Measurements from ENCODE around the gene RNF168.
"Not testable (repeated sequence)": the region's sequence is repeated elsewhere in the genome, so short reads cannot be mapped to it uniquely, and the experiment has no call there.

Gene RNF168

DNA sequence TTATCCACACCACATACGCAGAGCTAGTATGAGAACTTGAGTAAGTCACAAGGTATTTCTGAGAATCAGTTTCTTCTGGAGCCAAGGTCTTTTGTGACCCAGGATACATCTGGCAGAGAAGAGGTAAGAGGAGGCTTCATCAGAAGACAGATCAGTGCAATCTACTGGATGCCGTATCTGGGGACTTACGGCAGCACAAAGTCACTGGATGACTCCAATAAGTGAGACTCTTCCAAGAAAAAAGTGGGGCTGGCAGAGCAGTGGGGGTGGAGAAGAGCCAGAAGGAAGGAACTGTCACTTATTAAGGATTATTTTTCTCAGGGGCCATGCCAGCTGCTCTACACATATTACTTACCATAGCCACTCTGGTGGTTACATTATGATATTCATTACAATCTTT is 39.8 kb downstream of the RNF168 start:
- DNase-seq (ENCODE audit: low read depth), result no peak

- DNase-seq (ENCODE audit: low read depth), result no peak
Observed at GRCh38 chr3:196463478-196463756, 40.2 kb downstream of the RNF168 start.

DNA sequence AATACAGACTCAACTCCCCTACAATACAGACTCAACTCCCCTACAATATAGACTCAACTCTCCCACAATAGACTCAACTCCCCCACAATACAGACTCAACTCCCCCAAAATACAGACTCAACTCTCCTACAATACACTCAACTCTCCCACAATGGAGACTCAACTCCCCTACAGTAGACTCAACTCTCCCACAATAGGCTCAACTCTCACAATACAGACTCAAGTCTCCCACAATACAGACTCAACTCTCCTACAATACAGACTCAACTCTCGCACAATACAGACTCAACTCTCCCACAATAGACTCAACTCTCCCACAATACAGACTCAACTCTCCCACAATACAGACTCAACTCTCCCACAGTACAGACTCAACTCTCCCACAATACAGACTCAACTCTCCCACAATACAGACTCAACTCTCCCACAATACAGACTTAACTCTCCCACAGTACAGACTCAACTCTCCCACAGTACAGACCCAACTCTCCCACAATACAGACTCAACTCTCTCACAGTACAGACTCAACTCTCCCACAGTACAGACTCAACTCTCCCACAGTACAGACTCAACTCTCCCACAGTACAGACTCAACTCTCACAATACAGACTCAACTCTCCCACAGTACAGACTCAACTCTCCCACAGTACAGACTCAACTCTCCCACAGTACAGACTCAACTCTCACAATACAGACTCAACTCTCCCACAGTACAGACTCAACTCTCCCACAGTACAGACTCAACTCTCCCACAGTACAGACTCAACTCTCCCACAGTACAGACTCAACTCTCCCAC is 40.7 kb downstream of the RNF168 start:
- DNase-seq (ENCODE audit: low read depth), result not testable (repeated sequence)

DNA sequence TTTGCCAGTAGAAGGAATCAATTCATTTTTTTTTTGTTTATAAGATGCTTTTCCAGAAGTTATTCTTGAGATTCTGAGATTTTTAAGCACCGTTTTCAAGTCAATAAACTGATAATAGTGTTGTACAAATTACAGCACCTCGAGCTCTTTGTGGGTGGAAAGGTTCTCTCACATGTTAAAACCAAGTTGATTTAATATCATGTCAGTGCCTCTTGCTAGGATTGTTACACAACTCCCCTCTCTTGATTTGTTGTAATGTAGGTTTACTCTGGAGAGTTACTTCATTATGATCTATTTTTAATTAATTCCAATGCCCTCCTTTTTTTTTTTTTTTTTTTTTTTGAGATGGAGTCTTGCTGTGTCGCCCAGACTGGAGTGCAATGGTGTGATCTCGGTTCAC is 45.5 kb downstream of the RNF168 start:
- no peak for DNase-seq (ENCODE audit: low read depth)

GRCh38 chr3:196457470-196457869 is 46.1 kb downstream of the RNF168 start:
- peak; percentile 3 for DNase-seq (ENCODE audit: low read depth)

GRCh38 chr3:196454935-196455334 is 48.6 kb downstream of the RNF168 start:
- DNase-seq (ENCODE audit: low read depth), result no peak

DNA sequence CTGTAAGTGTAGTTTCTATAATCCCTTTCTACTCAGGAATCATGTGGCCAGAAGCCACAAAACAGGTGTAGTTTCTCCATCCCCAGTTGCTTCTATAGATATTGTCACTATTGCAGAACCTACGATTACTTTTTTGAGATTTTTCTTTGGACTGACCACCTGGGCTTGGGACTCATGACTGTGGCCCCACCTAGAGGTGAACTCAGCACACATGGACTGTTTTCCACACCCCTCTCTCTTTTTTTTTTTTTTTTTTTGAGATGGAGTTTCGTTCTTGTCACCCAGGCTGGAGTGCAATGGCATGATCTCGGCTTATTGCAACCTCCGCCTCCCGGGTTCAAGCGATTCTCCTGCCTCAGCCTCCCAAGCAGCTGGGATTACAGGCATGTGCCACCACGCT is 58.2 kb downstream of the RNF168 start:
- DNase-seq (ENCODE audit: low read depth), result not testable (repeated sequence)

DNA sequence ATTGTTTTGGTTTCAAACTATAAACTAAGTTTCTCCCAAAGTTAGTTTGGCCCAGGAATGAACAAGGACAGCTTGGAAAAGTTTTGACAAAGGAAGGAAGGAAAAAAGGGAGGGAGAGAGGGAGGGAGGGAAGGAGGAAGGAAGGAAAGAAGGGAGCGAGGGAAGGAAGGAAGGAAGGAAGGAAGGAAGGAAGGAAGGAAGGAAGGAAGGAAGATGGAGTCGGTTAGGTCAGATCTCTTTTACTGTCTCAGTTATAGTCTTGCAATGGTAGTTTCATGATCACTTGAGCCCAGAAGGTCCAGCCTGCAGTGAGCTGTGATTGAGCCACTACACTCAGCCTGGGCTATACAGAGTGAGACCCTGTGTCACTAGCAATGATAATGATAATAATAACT is 59.1 kb downstream of the RNF168 start:
- no peak for DNase-seq (ENCODE audit: low read depth)

GRCh38 chr3:196440696-196441095 is 62.9 kb downstream of the RNF168 start:
- no peak for DNase-seq (ENCODE audit: low read depth)

GRCh38 chr3:196440041-196440537 is 63.5 kb downstream of the RNF168 start:
- DNase-seq (ENCODE audit: low read depth), result no peak

DNA sequence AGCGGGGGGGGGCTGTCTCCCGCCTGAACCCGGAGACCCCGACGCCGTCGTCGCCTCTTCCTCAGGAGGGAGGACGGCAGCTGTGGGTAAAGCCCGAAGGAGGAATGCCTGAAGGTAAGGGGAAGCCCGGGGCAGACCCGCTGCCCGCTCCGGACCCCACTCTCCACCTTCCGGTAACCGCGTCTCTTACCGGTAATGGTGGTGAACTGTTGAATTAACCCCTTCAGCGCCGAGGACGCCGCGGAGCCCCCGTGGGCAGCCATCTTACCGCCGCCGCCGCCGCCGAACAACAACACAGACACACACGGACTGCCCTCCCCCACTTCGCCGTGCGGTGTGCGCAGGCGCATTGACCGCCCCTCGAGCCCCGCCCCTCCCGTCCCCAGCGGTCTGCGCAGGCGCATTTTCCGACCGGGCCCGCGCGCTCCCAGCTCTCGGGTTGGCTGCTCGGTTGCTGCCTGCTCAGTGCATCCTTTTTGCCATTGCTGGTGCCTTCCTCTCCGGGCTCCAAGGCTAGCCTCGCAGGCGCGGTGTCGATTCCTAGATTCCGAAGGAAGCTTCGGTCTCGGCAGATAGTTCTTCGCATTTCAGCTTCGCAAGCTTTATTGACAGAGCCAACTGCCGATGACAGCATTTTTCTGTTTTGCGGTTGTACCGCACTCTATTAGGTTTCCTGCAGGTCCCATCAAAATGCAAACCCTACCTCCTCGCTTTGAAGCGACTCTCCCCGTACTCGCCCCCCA is 71.3 kb downstream of the RNF168 start, which contains the start of gene UBXN7:
Gene UBXN7 (minus strand): TSS at position 291 of the 743 bp plus-strand sequence. CDS start 28 bp downstream, at position 263.
- DNase-seq (ENCODE audit: low read depth), result peak; percentile 89

DNA sequence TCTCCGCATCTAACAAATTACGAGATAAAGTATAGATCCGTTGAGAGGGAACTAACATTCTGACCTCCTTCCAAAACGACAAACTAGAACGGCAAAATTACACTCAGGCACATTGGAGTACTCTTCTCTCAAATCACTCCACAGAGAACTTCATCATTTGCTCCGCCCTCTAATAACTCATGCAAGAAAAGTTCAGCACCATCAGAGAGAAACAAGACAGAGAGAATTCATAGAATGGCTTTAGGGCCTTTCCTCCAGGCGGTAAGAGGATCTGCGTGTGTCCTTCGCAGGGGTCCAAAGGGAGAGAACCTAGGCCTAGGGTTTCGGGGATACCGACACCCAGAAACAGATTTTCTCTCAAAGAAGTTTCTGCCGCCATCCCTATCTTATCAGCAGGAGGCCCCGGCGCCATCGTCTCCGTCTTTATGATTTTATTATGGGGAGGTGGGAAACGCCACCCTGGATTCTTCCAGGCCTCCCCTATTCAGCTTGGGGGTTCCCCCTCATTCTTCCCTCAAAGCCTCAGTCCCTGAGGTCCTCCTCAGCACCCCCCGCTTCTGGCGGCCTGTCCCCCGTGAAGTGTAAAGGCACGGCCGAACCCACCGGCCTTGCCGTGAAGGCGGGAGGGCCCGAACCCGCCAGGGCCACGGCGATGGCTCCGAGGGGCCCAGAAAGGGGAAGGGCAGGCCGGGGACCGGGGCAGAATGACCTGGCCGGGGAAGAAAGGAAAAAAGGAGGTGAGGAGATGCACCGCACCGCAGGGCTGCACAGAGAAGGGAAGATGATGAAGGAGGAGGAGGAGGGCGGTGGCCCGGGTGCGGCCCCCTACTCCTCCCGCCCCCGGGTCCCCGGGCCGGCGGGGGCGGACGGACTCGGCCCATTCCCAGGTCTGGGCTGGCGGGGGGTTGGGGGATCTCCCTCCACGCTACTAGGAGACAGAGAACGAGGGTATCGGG is 72.1 kb downstream of the RNF168 start:
- no peak for DNase-seq (ENCODE audit: low read depth)

GRCh38 chr3:196428041-196428440 is 75.5 kb downstream of the RNF168 start:
- no peak for DNase-seq (ENCODE audit: low read depth)

DNA sequence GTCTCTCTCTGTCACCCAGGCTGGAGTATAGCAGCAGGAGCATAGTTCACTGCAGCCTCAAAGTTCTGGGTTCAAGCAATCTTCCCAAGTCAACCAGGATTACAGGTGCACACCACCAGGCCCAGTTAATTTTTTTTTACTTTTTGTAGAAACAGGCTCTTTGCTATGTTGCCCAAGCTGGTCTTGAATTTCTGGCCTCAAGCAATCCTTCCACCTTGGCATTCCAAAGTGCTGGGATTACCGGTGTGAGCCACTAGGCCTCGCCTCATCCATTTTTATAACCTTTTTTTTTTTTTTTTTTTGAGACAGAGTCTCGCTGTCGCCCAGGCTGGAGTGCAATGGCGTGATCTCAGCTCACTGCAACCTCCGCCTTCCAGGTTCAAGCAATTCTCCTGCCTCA is 79.1 kb downstream of the RNF168 start:
- DNase-seq (ENCODE audit: low read depth), result not testable (repeated sequence)

DNA sequence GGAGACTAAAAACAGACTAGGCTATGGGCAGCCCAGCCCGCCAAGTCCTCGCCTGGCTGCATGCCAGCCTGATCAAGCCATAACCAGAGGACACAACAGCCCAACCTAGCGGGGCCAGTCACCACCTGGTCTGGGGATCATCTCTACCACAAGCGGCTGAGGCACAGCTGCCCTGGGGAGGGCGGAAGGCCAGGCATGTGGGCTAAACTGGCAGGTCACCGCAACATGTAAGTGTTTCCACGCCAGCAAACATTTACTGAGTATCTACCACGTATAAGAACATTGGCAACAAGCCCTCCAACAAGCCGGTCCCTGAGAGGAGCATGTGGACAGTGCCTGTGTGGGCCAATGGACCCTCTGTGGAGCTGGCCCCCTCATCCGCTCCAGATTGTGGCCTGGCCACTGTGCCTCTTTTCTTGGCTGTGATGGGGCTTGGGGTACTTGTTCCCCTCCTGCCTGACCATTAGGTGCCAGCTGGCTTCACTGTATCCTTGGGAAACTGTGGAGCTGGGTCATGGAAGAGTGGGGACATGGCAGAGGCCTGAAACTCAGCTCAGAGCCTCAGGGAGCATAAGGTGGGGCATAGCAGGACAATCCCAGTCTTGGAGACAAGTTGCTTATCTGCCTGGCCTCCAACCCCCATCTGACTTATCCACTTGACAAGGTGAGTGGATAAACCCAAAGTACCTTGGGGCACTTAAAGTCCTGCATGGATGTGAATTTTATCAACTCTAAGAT is 80.4 kb downstream of the RNF168 start:
- DNase-seq (ENCODE audit: low read depth), result no peak

DNA sequence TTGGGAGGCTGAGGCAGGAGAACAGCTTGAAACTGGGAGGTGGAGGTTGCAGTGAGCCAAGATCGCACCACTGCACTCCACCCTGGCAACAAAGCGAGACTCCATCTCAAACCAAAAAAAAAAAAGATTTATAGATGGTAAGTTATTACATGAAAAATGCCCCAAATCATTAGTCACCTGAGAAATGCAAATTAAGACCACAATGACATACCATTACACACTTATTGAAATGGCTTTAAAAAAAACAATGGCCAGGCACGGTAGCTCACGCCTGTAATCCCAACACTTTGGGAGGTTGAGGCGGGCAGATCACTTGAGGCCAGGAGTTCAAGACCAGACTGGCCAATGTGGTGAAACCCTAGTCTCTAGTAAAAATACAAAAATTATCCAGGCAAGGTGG is 81.9 kb downstream of the RNF168 start:
- not testable (repeated sequence) for DNase-seq (ENCODE audit: low read depth)

- DNase-seq (ENCODE audit: low read depth), result no peak
Observed at GRCh38 chr3:196419386-196419785, 84.2 kb downstream of the RNF168 start.
